HG03159 (cell line): ENCODE data around the gene CA12.

Source experiments
- ATAC-seq: cut with Tn5 transposase; IDR thresholded peaks from one replicate; pipeline ENCODE4 v1.9.1; 2021; ENCODE audit warnings: mild to moderate bottlenecking, moderate library complexity; ENCODE audit not compliant: unreplicated experiment

Gene CA12

GRCh38 chr15:63379492-63380150 lies 2.0 kb downstream of the CA12 start:
- no peak for ATAC-seq

DNA sequence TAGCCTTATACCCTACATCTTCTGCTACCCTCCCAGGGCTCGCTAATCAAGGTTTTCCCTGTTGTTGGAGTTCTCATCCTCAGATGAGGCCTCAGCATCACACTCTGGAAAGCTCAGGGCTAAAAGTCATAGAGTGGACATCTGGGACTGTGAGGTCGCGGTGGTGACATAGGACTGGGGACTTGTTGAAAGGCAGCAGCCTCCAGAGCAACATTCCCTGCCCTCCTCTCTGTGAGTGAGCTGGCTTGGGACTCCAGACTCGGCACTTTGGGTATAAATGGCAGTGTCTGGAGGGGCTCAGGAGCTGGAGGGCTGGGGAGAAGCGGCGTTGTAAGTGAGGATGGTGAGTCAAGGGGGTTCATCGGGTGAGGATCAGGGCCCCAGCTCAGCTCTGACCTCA lies 2.7 kb downstream of the CA12 start:
- no peak for ATAC-seq

DNA sequence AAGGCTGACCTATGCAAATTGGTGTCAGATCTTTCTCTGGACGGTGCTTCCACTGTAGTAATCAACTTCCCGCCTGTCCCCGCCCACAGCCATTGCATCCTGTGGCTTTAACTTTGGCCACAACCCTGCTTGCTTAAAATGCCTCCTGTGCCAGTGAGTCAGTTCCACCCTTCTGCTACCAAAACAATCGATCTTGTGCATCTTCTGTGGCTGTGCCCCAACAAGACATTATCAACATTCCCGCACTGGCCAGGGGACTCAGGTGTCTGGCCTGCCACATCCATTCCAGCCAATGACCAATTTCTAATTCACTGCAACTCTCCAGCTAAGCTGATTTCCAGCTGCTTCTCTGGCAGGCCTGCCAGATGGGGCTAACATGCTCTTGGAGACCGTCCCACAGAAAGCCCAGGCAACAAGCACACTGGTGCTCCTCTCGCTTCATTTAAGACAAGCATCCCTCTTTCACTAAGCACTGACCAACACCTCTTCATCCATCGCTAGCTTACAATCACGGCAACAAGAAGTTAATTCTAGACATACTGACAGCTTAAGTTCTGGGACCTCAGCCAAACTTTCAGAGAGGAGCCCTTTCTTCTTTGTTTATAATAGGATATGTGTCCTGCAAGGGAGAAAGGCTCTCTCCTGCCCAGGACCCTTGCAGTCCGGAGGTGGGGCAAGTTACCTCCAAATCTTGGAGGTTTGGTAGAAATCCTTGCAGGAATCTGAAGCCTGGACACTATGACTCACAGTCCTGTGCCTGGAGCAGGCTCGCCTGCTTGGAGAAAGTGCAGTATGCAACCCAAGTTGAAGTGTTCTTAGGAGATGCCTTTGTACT lies 6.7 kb downstream of the CA12 start:
- ATAC-seq = no peak

DNA sequence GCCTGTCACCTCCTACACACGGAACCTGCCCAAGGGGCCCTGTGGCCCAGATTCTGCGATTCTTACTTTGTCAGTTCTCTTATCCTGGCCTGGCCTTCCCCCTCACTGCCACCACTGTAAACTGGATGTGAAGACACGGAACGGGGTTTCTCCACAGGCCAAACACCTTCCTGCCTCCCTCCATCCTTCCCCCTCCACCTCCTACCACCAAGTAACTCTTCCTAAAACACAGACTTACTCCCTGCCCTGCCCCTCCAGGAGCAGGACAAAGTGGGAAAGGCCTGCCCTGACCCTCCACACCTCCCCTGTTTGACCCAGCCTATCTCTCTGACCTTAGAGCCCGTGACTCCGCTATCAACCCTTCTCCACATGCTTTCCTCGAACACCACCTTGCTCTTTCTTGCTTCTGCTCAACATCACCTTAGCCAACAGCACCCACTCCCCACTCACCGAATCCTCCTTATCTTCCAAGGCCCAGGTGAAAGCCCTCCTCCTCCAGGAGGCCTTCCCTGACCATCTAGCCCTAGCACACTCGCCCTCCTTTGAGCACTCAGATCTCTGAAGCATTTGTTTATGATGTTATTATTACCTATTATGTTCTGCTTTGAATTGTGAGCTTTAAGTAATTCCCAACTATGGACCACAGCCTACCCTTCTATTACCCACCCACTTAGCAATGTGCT lies 7.6 kb downstream of the CA12 start:
- no peak for ATAC-seq

DNA sequence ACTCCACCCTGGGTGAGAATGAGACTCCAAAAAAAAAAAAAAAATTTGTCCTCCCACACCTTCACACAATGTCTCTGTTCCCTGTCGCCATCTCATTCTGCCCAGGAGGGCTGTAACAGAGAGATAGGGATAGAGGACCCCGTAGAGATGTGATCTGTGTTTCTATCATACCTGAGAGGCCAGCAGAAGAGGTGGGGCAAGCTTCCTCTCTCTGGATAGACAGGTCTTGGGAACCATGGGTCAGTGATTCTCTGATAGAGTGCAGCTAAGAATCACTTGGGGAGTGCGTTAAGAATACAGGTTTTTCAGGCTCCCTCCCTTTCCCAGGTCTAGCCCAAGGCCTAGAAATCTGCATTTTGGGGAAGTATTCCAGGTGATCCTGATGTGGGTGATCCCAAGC lies 8.3 kb downstream of the CA12 start:
- no peak for ATAC-seq

DNA sequence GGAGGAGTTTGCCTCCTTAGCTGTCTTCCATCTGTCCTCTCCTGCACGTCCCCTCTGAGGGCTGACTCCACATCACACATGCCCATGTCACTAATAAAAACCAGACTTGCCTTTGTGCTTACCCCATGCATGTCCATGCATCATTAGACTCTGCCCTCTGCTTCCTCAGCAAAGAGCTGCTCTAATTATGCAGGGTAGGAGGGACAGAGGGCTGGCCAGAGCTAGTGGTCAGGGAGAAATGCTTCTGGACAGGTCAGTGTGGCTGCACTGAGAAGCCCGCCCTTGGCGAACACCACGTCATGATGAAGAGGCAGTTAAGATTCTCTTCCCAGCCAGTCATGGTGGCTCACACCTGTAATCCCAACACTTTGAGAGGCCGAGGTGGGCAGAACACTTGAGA lies 8.9 kb downstream of the CA12 start:
- ATAC-seq = no peak

DNA sequence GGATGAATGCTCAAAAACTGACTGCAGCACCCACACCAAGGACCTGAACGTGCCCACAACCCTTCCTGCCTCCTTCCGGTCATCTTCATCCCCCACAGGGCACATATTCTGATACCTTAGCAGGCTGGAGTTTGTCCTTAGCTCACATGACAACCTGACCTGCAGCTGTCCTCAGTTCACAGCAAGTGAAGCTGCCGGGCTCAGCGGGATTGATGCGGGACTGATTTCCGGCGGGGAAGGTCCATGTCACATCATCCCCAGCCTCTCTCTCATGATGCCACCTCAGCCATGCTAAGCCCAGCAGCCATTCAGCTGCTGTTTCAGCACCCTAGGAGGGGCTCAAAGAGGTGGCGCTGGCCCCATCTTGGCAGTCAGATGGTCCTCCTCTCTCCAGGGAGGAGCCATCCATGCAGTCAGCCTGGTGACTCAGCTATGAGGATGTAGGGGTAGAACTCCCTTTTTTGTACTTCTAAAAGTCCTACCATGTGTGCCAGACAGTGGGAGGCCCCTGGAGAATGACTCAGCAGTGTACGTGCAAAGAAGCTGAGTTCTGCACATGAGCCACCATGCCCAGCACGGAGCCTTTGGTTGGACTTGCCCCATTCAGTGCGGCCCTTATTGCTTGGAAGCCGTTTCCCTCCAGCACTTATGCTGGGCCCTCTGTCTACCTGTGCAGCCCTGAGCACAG lies 9.5 kb downstream of the CA12 start:
- ATAC-seq = no peak

GRCh38 chr15:63371297-63371918 lies 10.2 kb downstream of the CA12 start:
- ATAC-seq = no peak

- ATAC-seq = no peak
Measured at GRCh38 chr15:63370764-63371163, 10.9 kb downstream of the CA12 start.

- ATAC-seq = no peak
Measured at GRCh38 chr15:63369781-63370180, 11.9 kb downstream of the CA12 start.

- no peak for ATAC-seq
Measured at GRCh38 chr15:63369296-63369695, 12.3 kb downstream of the CA12 start.

DNA sequence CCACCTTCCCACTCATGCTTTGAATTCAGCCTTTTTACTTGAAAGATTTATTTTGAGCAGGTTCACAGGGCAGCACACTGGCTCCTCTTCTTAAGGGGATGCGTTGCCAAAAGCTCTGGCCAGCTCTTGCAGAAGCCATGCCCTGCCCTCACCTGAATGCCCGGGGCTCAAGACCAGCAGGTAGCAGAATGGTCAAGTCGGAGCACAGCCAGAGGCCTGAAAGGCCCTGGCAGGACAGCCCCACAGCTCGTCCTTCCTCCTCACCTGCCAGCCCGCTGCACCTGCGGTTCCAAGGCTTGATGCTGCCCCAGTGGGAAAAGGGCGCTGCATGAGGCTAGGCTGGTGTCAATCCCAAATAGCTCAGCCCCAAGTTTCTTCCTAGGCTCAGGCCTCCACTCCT lies 13.1 kb downstream of the CA12 start:
- no peak for ATAC-seq

DNA sequence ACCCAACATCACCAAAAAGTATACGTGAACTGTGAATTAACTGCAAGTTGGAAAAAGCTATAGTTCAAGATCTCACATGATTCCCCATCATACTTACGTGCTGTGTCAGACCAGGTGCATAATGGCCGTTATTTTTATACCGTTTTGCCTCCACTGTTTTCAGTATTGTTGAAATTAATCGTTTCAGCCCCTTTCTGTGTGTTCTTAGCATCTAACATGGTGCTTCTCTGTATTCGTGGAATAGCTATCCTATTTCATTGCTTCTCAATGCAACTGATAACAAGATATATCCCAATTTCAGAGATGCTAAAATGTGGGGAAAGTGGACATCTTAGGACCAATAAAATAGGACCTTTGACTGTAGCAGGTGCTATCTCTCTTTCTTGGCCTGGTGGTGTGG lies 13.7 kb downstream of the CA12 start:
- no peak for ATAC-seq

DNA sequence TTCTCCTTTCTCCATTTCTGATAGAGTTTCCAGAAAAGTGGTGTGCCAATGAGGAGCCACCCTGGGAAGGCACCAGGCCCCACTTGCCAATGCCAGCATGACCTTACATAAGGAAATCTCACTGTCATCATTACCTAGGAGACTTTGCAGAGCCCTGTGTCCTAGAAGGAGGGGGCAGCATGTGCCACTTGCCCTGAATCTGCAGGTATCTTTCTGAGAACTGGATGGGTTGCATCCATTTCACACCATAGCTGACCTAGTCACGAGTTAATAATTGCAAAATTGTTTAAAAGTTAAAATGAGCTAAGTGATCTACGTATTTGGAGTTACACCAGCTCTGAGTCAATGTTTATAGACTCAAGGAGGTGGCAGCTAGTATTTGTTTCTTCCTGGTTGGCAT lies 14.3 kb downstream of the CA12 start:
- no peak for ATAC-seq

DNA sequence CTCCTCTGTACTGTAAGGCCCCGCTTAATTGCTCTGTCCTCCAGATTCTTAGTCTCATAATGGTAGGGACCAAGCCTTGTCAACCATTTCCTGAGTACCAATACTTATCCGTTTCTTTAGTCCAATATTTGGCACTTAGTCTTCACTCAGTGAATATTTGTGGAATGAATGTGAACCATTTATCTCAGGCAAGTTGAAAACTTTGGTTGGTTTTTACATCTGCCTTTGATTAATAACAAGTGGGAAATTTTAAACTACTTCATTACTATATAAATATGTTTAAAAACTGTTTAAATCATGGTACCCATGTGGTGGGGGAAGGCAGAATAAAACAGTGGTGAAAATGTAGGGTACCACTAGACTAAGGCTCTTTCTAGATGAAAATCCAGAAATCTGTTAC lies 15.2 kb downstream of the CA12 start:
- no peak for ATAC-seq

DNA sequence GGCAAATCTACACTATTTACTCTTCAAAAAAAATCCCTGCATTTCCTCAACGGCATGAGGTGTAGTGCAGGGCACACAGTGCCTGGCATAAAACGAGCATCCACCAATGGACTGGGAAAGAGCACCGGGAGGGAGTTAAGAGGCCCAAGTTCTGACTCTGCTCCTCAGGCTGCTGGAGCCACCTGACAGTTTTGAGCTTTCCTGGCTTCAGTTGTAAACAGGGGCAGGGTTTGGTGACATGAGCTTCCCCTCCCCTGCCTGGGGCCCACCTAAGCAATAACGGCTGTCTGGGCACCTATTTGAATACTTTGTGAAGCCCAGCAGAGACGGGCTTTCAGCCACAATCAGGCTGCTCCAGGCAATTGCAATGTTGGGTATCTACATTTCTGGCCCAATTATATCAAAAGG lies 16.4 kb downstream of the CA12 start:
- no peak for ATAC-seq

GRCh38 chr15:63364399-63365272 lies 17.0 kb downstream of the CA12 start:
- no peak for ATAC-seq

GRCh38 chr15:63363292-63363691 lies 18.4 kb downstream of the CA12 start:
- ATAC-seq = no peak

DNA sequence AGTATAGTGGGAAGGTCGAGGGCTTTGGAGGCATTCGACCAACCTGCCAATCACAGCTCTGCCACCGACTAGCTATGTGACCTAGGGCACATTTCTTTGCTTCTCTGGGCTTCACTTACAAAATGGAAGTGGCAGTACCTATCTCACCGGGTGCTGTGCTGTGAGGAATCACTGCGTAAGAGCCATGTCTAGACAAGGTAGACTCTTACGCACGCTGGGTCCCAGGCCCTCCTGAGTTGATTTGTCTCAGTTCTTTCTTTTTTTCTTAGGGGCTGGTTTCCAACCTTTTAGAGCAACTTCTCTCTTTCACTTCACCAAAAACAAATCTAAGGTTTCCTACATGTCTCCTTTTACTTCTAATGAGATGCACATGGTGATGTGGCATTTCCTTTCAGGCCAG lies 18.8 kb downstream of the CA12 start:
- ATAC-seq = no peak

DNA sequence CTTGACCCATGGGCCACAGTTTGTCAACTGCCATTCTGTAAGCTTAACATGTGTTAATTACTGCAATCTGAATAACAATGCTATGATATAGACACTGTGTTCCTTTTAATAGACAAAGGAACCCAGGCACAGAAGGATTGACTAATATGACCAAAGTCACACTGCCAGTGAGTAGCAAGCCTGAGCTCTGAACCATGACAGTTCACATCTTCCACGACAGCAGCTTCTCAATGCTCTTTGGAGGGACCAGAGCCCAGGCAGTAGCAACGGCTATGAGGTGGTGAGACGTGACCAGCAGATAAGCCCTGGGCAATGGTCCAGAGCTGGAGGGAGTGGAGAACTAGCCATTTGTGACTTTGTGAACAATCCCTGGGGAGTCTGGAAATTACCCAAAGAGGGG lies 19.4 kb downstream of the CA12 start:
- ATAC-seq = no peak
